Heart right ventricle (tissue), 16 donors: ENCODE results near the gene RAB5IF. TPM values are rescaled to one million over a fixed set of nuclear protein-coding genes. Genes with fewer than 3 reads are reported as not detected.

ENCODE experiments used
- ATAC-seq, 8 donors: fragments of 200-7000 bp; cut with Tn5 transposase; one replicate each; pipeline ENCODE4 v1.9.1; 2020; ENCODE audit warnings: mild to moderate bottlenecking in 8 of 8, moderate library complexity in 8 of 8, moderate number of reproducible peaks in 1 of 8
- DNase-seq, 2 donors: peaks; one replicate each; pipeline ENCODE4 v3.0.0-alpha.2; 2020
- H3K27ac ChIP-seq, 10 donors: fragments of 200-600 bp; sonication (generic) in 2 of 10; one replicate each; pipeline versions ENCODE4 v1.5.0 to v1.8.0; 2020 to 2022; ENCODE audit warnings: mild to moderate bottlenecking in 3 of 10
- H3K27me3 ChIP-seq, 7 donors: fragments of 200-600 bp; one replicate each; pipeline ENCODE4 v1.8.0; 2021 to 2022; ENCODE audit warnings: mild to moderate bottlenecking in 2 of 7
- H3K36me3 ChIP-seq, 9 donors: fragments of 200-600 bp; sonication (generic) in 1 of 9; one replicate each; pipeline versions ENCODE4 v1.5.0 to v1.8.0; 2020 to 2022; ENCODE audit warnings: mild to moderate bottlenecking in 2 of 9
- H3K4me1 ChIP-seq, 9 donors: fragments of 200-600 bp; sonication (generic) in 1 of 9; one replicate each; pipeline versions ENCODE4 v1.5.0 to v1.8.0; 2020 to 2022; ENCODE audit warnings: mild to moderate bottlenecking in 4 of 9
- H3K4me3 ChIP-seq, 10 donors: fragments of 200-600 bp; sonication (generic) in 2 of 10; one replicate each; pipeline versions ENCODE4 v1.5.0 to v1.8.0; 2020 to 2022; ENCODE audit warnings: mild to moderate bottlenecking in 7 of 10, moderate library complexity in 2 of 10
- H3K9me3 ChIP-seq, 11 donors: fragments of 200-600 bp in 10 of 11; sonication (generic) in 2 of 11; one replicate each; pipeline versions ENCODE4 v1.5.0 to v1.8.0; 2013 to 2022; ENCODE audit warnings: mild to moderate bottlenecking in 2 of 11, control low read depth in 1 of 11, moderate library complexity in 1 of 11
- CTCF ChIP-seq, 9 donors: fragments of 200-600 bp; sonication (generic) in 2 of 9; IDR thresholded peaks; one replicate each; pipeline versions ENCODE4 v1.5.0 to v1.8.0; 2021 to 2022; ENCODE audit warnings: antibody characterized with exemption in 9 of 9, mild to moderate bottlenecking in 5 of 9, moderate library complexity in 1 of 9
- WGBS, 2 donors: extraction: QIAGEN DNeasy Blood & Tissue Kit; methylation state at CpG; one replicate each; pipeline ENCODE4 v1.1.7; 2013; ENCODE audit warnings: inconsistent platforms in 1 of 2; 5-methylcytosine and 5-hydroxymethylcytosine counted together
- intact Hi-C, 10 donors: fragments of 100-400 bp; cut with DNase I; formaldehyde crosslinking; loops; one replicate each; pipeline versions ENCODE4 v1.11.1 to v1.14.2; 2022
- polyA plus RNA-seq, 2 donors: library from polyadenylated mRNA; stranded (reverse); fragments of 200-250 nt; gene quantifications; one replicate each; pipeline ENCODE4 v1.2.3, GENCODE V29; 2013
- total RNA-seq, 10 donors: library from RNA; stranded (reverse); fragmentation: NEBNext Ultra II Directional in 3 of 10; extraction: Animal tissue kit (Norgen Biotek cat#: 25700) in 3 of 10; gene quantifications; one replicate each; pipeline versions ENCODE4 v1.2.1 to v1.2.4, GENCODE V29; 2021 to 2023
- donor health status: Arrhythmogenic right ventricular cardiomyopathy.
- donor health status: ischemic (EF 13 %, LVEDD 7.1; RV severe dilation, severe dysfunction).
- donor health status: healthy with polysubstance abuse.
- donor health status: DM: no; HTN: yes; CAD: no.
- donor health status: DM: no; HTN: no; CAD: no.
- donor health status: ischemic (EF 25% LVEDD 6.9; RV normal size, moderate dysfunction).
- donor health status: ischemic (EF 25% LVEDD 5.7; RV mildly dilated, moderate dysfunction).
- donor health status: healthy.
- donor health status: DM: yes; HTN: yes; CAD: no.
- donor health status: Ischemic cardiomyopathy.
- donor health status: ischemic (EF 35%, LVEDD 5.7; RV mildly dilated, moderate dysfunction).
- donor health status: nonischemic (EF 11% LVEDD 7.7; RV severe dilation, severe dysfunction).
- donor health status: DM: yes; HTN: yes; CAD: no.
- donor health status: PGD.
- donor health status: ischemic (EF 29% LVEDD 5.4; RV normal size, mild dysfunction).
- donor health status: nonischemic (EF 23%, LVEDD 6.1; RV moderate dilation, normal function).

Gene RAB5IF
- total and polyA plus RNA-seq, 12 donors = 40.4 to 120 (median 49.2) TPM

- no peak for TF ChIP-seq CTCF (IDR thresholded peaks at IDR 0.05)
- no peak overlapping the region for H3K4me3 ChIP-seq
- no peak for ATAC-seq
- no peak for DNase-seq
- no peaks in the 10 kb centered on the region for H3K27me3 ChIP-seq
- no peaks in the 10 kb centered on the region for H3K9me3 ChIP-seq
- no peak overlapping the region for H3K27ac ChIP-seq
- WGBS, 2 donors = 50 to 52% methylated on average over 1 of the region's 1 CpG
- intact Hi-C loops = loop anchor here in 6 of 10 donors (5.0 to 10.0 kb wide), 7 partner anchors 44 to 397 kb away; a partner anchor contains a TSS
- H3K4me1 ChIP-seq = peaks cover under 1 to 45% (median 14%) of the 10 kb centered on the region in 9 donors
- no peaks in the 10 kb centered on the region for H3K36me3 ChIP-seq
Measured at GRCh38 chr20:36601540-36601939, 4.0 kb upstream of the RAB5IF start.

- Histone ChIP-seq H3K27ac (peak overlapping the region; percentile 67 to 97 (median 86)), H3K9me3 (no peaks in the 10 kb centered on the region), H3K4me1 (peaks cover 9 to 51% (median 20%) of the 10 kb centered on the region in 9 donors), H3K27me3 (no peaks in the 10 kb centered on the region), H3K4me3 (peak overlapping the region in 9 of 10 donors; percentile 13 to 100 (median 97)), H3K36me3 (peaks cover 0 to 25% (median 13%) of the 10 kb centered on the region in 9 donors)
- TF ChIP-seq CTCF (IDR thresholded peaks at IDR 0.05) = no peak
- peak; percentile 28 to 36 for DNase-seq
- WGBS, 2 donors = 42 to 62% methylated on average over 15 of the region's 15 CpGs
- intact Hi-C loops = loop anchor here in 8 of 10 donors (1.0 to 10.0 kb wide), 11 partner anchors 33 to 400 kb away; partner anchors contain the start of genes DSN1 (in 1 of the 8) and TGIF2 (in 1 of the 8)
- ATAC-seq = peak in 6 of 8 donors; percentile 4 to 29 (median 20)
Measured at GRCh38 chr20:36604952-36605398, 604 bp upstream of the RAB5IF start.

- WGBS, 2 donors = 2 to 3% methylated on average over 31 of the region's 31 CpGs
- intact Hi-C loops = loop anchor here in 7 of 10 donors (5.0 to 10.0 kb wide), 9 partner anchors 34 to 402 kb away; partner anchors contain the start of genes DSN1 (in 1 of the 7) and TGIF2 (in 1 of the 7)
Measured at GRCh38 chr20:36606158-36607066, 833 bp downstream of the RAB5IF start.

More at GRCh38 chr20:36606158-36607066, 833 bp downstream of the RAB5IF start:
- peak in 1 of 2 donors; percentile 31 for DNase-seq
- Histone ChIP-seq H3K4me1 (peaks cover 9 to 37% (median 20%) of the 10 kb centered on the region in 9 donors), H3K4me3 (peak overlapping the region; percentile 63 to 100 (median 97)), H3K36me3 (peaks cover 0 to 39% (median 27%) of the 10 kb centered on the region in 9 donors), H3K27ac (peak overlapping the region; percentile 24 to 97 (median 89)), H3K27me3 (no peaks in the 10 kb centered on the region), H3K9me3 (no peaks in the 10 kb centered on the region)
- ATAC-seq = peak in 2 of 8 donors; percentile 0 to 5
- no peak for TF ChIP-seq CTCF (IDR thresholded peaks at IDR 0.05)
